Glutamatergic neuron (in vitro differentiated cells): ENCODE measurements around the gene LSM3. TPM values are rescaled to one million over a fixed set of nuclear protein-coding genes. Genes with fewer than 3 reads are reported as not detected.

Experiments
- DNase-seq: peaks from one replicate; pipeline ENCODE4 v3.0.0; 2022
- H3K27ac Mint-ChIP-seq: one replicate; pipeline ENCODE4 v1.8.0; 2020; ENCODE audit warnings: mild to moderate bottlenecking, mixed read lengths, inconsistent platforms; ENCODE audit not compliant: unreplicated experiment
- H3K27me3 Mint-ChIP-seq: one replicate; pipeline ENCODE4 v1.8.0; 2020; ENCODE audit warnings: mild to moderate bottlenecking, moderate library complexity, mixed read lengths, inconsistent platforms; ENCODE audit not compliant: unreplicated experiment
- H3K36me3 Mint-ChIP-seq: one replicate; pipeline ENCODE4 v1.8.0; 2020; ENCODE audit warnings: mild to moderate bottlenecking, mixed read lengths, inconsistent platforms; ENCODE audit not compliant: unreplicated experiment
- H3K4me1 Mint-ChIP-seq: one replicate; pipeline ENCODE4 v1.8.0; 2020; ENCODE audit warnings: mild to moderate bottlenecking, low read depth, mixed read lengths, inconsistent platforms; ENCODE audit not compliant: unreplicated experiment
- H3K4me3 Mint-ChIP-seq: one replicate; pipeline ENCODE4 v1.8.0; 2020; ENCODE audit warnings: mild to moderate bottlenecking, mixed read lengths, inconsistent platforms; ENCODE audit not compliant: unreplicated experiment
- H3K9me3 Mint-ChIP-seq: one replicate; pipeline ENCODE4 v1.8.0; 2020; ENCODE audit warnings: mild to moderate bottlenecking, moderate library complexity, mixed read lengths, inconsistent platforms; ENCODE audit not compliant: unreplicated experiment
- CTCF ChIP-seq: fragments of 200-600 bp; sonication (generic); IDR thresholded peaks from one replicate; pipeline ENCODE4 v1.5.0; 2021; ENCODE audit not compliant: partially characterized antibody, unreplicated experiment
- total RNA-seq: library from RNA; stranded (reverse); fragmentation: NEBNext Ultra II Directional; extraction: Animal tissue kit (Norgen Biotek cat#: 25700); gene quantifications from one replicate; pipeline ENCODE4 v1.2.1, GENCODE V29; 2021; ENCODE audit not compliant: unreplicated experiment

Gene LSM3
- total RNA-seq, 1 donor from 2014 or later = 8.4 TPM

GRCh38 chr3:14157951-14158350 lies 20.7 kb upstream of the LSM3 start:
- no peak for TF ChIP-seq CTCF
- no peak overlapping the region for H3K4me3 Mint-ChIP-seq
- H3K27ac Mint-ChIP-seq = no peak overlapping the region
- H3K9me3 Mint-ChIP-seq = peaks cover 5% of the 10 kb centered on the region
- no peaks in the 10 kb centered on the region for H3K4me1 Mint-ChIP-seq
- no peak for DNase-seq
- no peaks in the 10 kb centered on the region for H3K27me3 Mint-ChIP-seq
- H3K36me3 Mint-ChIP-seq = peaks cover 16% of the 10 kb centered on the region

- no peaks in the 10 kb centered on the region for H3K27me3 Mint-ChIP-seq
Observed at GRCh38 chr3:14158370-14158769, 20.2 kb upstream of the LSM3 start.

GRCh38 chr3:14159426-14159825 lies 19.2 kb upstream of the LSM3 start:
- Mint-ChIP-seq H3K27me3 (no peaks in the 10 kb centered on the region), H3K4me3 (no peak overlapping the region), H3K36me3 (peaks cover 16% of the 10 kb centered on the region), H3K9me3 (peaks cover 5% of the 10 kb centered on the region), H3K27ac (no peak overlapping the region), H3K4me1 (no peaks in the 10 kb centered on the region)
- no peak for DNase-seq
- TF ChIP-seq CTCF = no peak

More at GRCh38 chr3:14158370-14158769, 20.2 kb upstream of the LSM3 start:
- Mint-ChIP-seq H3K9me3 (peaks cover 5% of the 10 kb centered on the region), H3K4me3 (no peak overlapping the region), H3K27ac (no peak overlapping the region), H3K4me1 (no peaks in the 10 kb centered on the region), H3K36me3 (peaks cover 16% of the 10 kb centered on the region)
- TF ChIP-seq CTCF = no peak
- DNase-seq = no peak

- Mint-ChIP-seq H3K4me1 (no peaks in the 10 kb centered on the region), H3K27ac (no peak overlapping the region), H3K27me3 (no peaks in the 10 kb centered on the region), H3K9me3 (peaks cover 5% of the 10 kb centered on the region), H3K36me3 (peaks cover 16% of the 10 kb centered on the region), H3K4me3 (no peak overlapping the region)
- no peak for TF ChIP-seq CTCF
- no peak for DNase-seq
Observed at GRCh38 chr3:14161282-14161681, 17.3 kb upstream of the LSM3 start.

GRCh38 chr3:14162178-14162577 lies 16.4 kb upstream of the LSM3 start:
- H3K9me3 Mint-ChIP-seq = peaks cover 5% of the 10 kb centered on the region
- no peak overlapping the region for H3K27ac Mint-ChIP-seq
- H3K4me1 Mint-ChIP-seq = no peaks in the 10 kb centered on the region
- no peak overlapping the region for H3K4me3 Mint-ChIP-seq
- no peak for DNase-seq
- no peaks in the 10 kb centered on the region for H3K27me3 Mint-ChIP-seq
- no peak for TF ChIP-seq CTCF
- peaks cover 16% of the 10 kb centered on the region for H3K36me3 Mint-ChIP-seq
